ENCODE results near the gene SCN4B. TPM values are rescaled to one million over a fixed set of nuclear protein-coding genes. Genes with fewer than 3 reads are reported as not detected.

The SCN4B gene
- polyA plus RNA-seq, 1 donor: 3.7 TPM

DNA sequence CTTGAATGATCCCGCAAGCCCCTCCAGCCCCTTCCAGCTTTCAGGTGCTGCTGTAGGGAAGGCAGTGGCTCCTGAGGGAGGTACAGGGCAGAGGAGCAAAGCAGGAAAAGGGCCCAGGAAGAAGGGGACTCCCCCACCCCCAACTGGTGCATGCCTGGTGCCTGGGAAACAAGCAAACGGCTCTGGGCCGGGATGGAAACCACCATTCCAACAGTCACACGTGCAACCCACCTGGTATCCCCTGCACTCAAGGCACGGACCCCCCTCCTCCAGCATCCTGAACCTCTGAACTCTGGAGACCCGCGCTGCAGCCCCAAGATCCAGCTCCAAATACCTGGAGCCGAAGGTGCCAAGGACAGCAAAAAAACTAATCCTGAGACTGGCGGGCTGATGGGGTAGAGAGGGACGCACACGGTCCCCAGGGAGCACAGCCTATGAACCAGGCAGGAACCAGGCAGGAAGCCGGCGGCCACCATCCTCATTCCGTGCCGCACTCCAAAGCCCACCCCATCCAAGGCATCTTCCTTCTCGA lies 537 bp downstream of the SCN4B start:
- DNase-seq: no peak

GRCh38 chr11:118151431-118151830 lies 1.2 kb downstream of the SCN4B start:
- no peak for DNase-seq

- DNase-seq: no peak
Observed at GRCh38 chr11:118149493-118149892, 3.1 kb downstream of the SCN4B start.

GRCh38 chr11:118148856-118149255 lies 3.8 kb downstream of the SCN4B start:
- no peak for DNase-seq

DNA sequence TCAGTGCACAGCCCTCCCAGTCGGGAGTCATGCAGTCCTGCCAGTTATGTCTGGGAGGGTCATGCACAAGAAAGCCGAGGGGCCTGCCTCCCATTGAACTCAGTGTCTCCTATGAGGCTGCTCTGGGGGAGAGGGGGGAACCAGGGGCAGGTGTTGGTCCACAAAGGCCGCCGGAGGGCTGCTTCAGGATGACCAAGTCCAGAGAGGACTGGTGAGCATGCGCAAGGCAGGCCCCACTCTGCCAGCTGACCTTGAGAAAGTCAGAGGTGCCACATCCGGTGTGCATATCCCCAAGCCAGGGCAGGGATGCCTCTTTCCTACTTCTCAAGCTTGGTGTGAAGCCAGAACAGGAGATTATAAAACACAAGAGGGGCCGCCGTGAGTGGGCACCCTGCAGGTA lies 4.4 kb downstream of the SCN4B start:
- no peak for DNase-seq

- DNase-seq: no peak
Observed at GRCh38 chr11:118147502-118147901, 5.1 kb downstream of the SCN4B start.

DNA sequence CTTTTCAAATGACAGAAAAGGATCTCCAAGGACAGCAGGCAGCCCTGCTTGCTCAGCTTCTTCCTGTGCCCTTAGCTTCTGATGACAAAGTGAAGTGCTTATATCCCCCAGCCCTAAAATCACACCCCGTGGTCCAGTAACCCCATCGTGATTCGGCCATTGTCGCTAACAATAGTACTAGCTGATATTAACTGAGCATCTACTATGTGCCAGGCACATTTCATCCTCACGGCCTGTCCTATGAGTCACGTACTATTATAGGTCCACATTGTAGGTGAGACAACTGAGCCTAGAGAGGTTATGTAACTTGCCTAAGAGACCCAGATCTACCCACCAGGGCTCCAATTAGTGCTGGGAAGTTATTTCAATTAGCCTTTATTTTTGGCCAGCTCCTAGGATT lies 6.1 kb downstream of the SCN4B start:
- no peak for DNase-seq

DNA sequence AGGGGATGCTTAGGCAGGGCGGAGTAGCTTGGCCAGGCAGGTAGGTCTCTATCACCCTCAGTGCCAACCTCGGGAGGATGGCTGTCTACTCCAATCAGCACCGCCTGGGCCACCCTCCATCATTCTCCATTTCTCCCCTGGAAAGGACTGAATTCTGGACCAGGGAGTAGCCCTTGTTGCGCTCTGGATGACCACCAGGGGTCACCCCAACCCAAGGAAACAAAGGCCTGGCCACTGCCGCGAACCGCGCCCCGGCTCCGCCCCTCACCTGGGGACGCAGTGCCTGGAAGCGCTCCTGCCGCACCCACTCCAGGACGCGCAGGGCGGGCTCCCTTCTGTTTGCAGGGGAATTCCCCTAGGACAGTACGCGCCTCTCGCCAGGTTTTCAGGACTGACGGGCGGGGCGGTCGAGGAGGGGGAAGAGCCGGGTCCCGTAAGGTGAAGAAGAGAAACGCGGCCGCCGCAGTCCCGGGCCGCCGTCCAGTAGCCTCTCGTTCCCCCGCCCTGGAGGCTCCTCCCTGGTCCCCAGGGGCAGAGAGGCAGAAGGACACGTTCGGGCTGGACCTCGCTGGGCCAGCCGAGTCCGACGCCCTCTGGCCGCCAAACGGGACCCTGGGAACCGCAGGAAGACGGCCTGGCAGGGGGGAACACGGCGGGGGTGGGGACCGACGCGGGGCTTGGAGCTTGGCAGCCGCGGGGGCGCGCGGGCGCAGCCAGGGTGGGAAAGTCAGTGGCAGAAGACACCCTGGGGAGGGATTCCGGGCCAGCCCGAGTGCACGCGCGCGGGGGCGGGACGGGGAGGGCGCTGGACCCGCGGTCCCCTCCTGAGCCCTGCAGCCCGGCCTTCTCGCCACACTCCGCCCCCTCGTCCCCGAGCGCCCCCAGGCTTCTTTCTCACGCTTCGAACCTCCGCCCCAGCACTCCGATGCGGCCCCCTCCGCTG lies 7.1 kb downstream of the SCN4B start:
- DNase-seq: peak; percentile 77

GRCh38 chr11:118144301-118145268 lies 8.0 kb downstream of the SCN4B start:
- DNase-seq: no peak

DNA sequence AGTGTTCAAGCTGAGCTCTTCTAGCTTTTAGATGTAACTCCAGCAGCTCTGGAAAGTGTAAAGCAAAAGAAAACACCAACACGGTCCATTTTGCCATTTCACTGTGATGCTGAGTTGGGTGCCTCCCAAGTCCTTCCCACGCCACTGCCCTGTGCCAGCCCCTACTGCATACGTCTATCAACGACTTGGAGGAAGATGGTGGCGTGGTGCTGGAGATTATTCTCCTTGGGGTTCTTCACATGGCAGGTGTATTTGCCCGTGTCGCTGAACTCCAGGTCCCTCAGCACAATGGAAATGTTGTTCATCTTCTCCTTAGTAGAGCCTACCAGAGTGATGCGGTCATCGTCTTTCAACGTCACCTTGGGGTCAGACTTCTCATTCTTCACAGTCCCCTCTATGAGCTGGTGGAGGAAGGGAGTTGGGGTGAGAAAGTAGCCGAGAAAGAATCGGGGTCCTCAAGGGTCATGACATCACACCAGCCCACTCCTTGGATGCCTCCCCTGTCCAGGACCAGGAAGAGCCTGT lies 8.9 kb downstream of the SCN4B start:
- no peak for DNase-seq

- no peak for DNase-seq
Observed at GRCh38 chr11:118142809-118143208, 9.8 kb downstream of the SCN4B start.

DNA sequence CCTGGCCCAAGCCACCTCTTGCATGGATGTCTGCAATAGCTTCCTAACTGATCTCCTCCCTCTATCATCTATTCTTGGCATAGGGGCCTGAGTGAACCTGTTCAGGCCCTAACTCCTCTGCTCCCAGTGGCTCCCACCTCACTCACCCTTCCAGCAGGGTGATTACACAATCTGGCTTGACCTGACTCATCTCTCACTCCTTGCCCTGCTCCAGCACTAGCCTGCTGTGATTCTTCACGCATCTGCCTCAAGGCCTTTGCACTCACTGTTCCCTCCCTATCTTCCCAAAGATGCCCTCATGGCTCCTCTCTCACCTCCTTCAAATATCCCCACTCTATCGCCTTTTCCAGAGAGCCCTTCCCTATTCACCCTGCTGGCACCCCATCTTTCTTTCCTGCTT lies 10.5 kb downstream of the SCN4B start:
- DNase-seq: no peak

GRCh38 chr11:118139578-118139977 lies 13.0 kb downstream of the SCN4B start:
- DNase-seq: no peak

GRCh38 chr11:118138839-118139420 lies 13.7 kb downstream of the SCN4B start:
- DNase-seq: no peak

DNA sequence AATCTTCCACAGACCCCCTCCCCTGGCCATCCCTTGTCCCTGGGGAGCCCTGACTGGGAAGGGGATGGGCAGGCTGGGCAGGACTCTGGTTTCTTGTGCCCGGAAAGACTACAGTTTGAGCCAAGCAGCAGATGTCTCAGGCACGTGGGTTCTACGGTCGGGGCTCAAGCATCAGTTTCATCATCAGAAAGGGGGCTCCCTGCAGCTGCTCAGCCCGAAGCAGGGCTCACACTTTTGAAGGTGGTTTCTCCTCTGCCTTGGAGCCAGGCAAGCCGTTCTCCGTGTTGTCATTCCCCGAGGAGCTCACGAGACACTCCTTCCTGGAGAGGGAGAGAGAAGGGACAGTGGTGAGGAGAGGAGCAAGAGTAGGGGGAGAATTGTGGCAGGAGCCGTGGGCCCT lies 15.8 kb downstream of the SCN4B start:
- DNase-seq: no peak

GRCh38 chr11:118136341-118136740 lies 16.3 kb downstream of the SCN4B start:
- DNase-seq: no peak

- no peak for DNase-seq
Observed at GRCh38 chr11:118135796-118136165, 16.8 kb downstream of the SCN4B start.

DNA sequence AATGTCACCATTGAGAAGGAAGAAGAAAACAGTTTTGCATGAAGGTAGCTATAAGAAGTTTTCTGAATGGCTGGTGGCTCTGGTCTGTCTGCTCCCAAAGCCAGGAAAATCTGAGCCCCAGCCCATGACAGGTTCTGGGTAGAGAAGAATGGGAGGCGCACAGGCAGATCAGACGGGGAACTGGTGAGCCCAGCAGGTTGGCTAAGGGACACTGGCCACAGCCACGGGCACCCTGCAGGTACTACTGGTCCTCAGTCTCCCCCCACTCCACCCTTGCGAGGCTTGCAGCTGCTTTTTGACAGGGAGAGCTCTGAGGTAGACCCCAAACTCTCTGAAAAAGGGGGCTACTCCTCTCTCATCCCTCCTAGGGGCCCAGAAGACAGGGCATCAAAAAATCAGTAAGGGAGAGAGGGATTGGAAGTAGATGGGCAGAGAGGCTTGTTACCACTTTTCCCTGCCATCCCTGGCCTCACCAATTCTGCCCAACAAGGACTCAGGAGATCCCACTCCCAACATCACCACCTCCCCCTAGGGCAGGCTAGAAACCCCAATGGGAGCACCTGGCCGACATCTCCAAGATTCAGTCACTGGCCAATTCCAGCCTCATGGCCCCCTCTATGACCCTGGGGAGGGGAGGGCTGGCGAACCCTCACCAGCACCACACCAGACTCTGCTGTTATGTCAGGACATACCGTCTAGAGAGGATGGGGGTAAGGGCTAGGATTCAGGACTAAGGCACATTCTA lies 17.4 kb downstream of the SCN4B start:
- DNase-seq: no peak

- no peak for DNase-seq
Observed at GRCh38 chr11:118133816-118134215, 18.8 kb downstream of the SCN4B start.

DNA sequence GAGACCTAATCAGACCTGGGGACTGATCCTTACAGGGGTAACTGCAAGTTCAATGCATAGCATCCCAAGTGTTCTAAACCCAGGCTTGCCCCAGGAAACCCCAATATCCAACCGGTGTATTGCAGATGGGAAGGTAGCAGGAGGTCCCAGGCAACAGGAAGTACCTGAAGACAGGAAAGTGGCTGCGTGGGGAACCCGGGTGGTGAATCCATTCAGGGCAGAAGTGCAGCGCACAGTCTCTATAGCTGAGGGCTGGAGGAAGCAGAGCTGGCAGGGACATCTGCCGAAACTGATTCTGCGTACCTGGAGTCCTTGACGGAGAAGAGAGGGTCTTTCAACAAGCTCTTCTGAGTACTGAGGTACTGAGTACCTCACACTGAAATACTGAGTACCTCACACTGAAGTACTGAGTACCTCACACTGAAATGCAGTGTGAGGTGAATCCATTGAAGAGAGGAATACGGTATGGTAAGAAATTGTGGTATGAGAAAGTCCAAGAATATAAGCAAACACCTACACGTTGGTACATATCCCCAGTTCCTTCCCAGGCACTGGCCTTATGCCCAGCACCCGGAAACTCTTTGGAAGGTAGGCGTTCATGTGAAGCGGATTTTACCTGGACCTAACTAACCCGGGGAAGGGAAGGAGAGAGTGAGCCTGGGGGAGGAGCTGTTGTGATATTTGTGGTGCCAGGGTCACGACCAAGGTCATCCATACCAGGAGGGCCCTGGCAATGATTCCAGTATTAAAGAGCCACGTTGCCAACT lies 20.1 kb downstream of the SCN4B start:
- no peak for DNase-seq
